HepG2 (cell line): ENCODE data around the gene RCCD1. TPM values are rescaled to one million over a fixed set of nuclear protein-coding genes. Genes with fewer than 3 reads are reported as not detected.

ENCODE experiments used
- ATAC-seq: fragments of 200-7000 bp; cut with Tn5 transposase; 3 replicates; pipeline ENCODE4 v1.9.1; 2020; ENCODE audit warnings: mild to moderate bottlenecking, moderate library complexity
- BruUV-seq: library from RNA; stranded (reverse); fragments of 400-500 nt; replicated peaks from 2 replicates; lab custom pipeline; 2021; lab: Mats Ljungman, UMichigan
- CTCF ChIA-PET: fragments of 300-600 bp; formaldehyde crosslinking; extraction: SDS; loops from one replicate; lab custom pipeline; 2021; ENCODE audit warnings: low total read pairs, inconsistent platforms, low intra/inter-chr PET ratio; lab: Yijun Ruan, JAX
- POLR2A ChIA-PET: fragments of 350-600 bp; sonication (Branson Sonifier 250); formaldehyde crosslinking; loops from one replicate; lab custom pipeline; 2020; ENCODE audit warnings: antibody characterized with exemption, inconsistent platforms; lab: Yijun Ruan, JAX
- DNase-seq: peaks from one replicate; pipeline ENCODE4 v3.0.0-alpha.2; 2015; ENCODE audit warnings: low spot score
- FAIRE-seq: peaks from 3 replicates; lab custom pipeline; 2011; peaks lifted over from hg19 to GRCh38; lab: Jason Lieb, UNC
- H2AFZ ChIP-seq: one replicate; pipeline ENCODE4 v1.6.1; 2011; ENCODE audit warnings: low read length, inconsistent platforms
- H3K27ac ChIP-seq: fragments of 300-600 bp; 3 replicates; pipeline ENCODE4 v1.8.0; 2011; ENCODE audit warnings: mixed run types, mild to moderate bottlenecking, mixed read lengths, low read length, inconsistent platforms; ENCODE audit not compliant: insufficient read depth; ENCODE audit errors: extremely low read length
- H3K27me3 ChIP-seq, 2 experiments: fragments of 200-600 bp in 1 of 2; 2 replicates in 1 of 2; 3 replicates in 1 of 2; pipeline versions ENCODE4 v1.6.0 to v1.8.0; 2011; ENCODE audit warnings: low read length in 2 of 2, mild to moderate bottlenecking in 2 of 2, moderate library complexity in 2 of 2, inconsistent platforms in 1 of 2; ENCODE audit not compliant: insufficient read depth in 2 of 2, control insufficient read depth in 1 of 2
- H3K36me3 ChIP-seq, 2 experiments: fragments of 200-600 bp in 1 of 2; replicated peaks in 1 of 2; 2 replicates in 1 of 2; 3 replicates in 1 of 2; pipeline versions ENCODE4 v1.5.1 to v1.8.0; 2011; ENCODE audit warnings: low read length in 2 of 2, inconsistent platforms in 1 of 2; ENCODE audit not compliant: insufficient read depth in 2 of 2, control insufficient read depth in 1 of 2
- H3K4me1 ChIP-seq: 2 replicates; pipeline ENCODE4 v1.5.1; 2012; ENCODE audit warnings: low read length, inconsistent platforms; ENCODE audit not compliant: insufficient read depth
- H3K4me2 ChIP-seq: 2 replicates; pipeline ENCODE4 v1.6.0; 2011; ENCODE audit warnings: low read depth, low read length, inconsistent platforms
- H3K4me3 ChIP-seq, 3 experiments: fragments of 200-600 bp in 1 of 3; sonication (generic), shearing (Covaris generic) in 1 of 3; replicated peaks in 1 of 3; 2 replicates each; pipeline ENCODE4 v1.5.1; 2011 to 2016; ENCODE audit warnings: low read length in 3 of 3, inconsistent platforms in 2 of 3, low read depth in 2 of 3, mild to moderate bottlenecking in 2 of 3, control low read depth in 1 of 3, mixed read lengths in 1 of 3; ENCODE audit not compliant: insufficient read depth in 1 of 3
- H3K79me2 ChIP-seq: one replicate; pipeline ENCODE4 v1.6.1; 2011; ENCODE audit warnings: low read length, inconsistent platforms; ENCODE audit not compliant: insufficient read depth
- H3K9ac ChIP-seq: 2 replicates; pipeline ENCODE4 v1.6.0; 2011; ENCODE audit warnings: mild to moderate bottlenecking, low read depth, low read length, inconsistent platforms; ENCODE audit not compliant: insufficient read depth
- H3K9me3 ChIP-seq: 2 replicates; pipeline ENCODE4 v1.5.1; 2012; ENCODE audit warnings: mild to moderate bottlenecking, low read length
- H4K20me1 ChIP-seq: 2 replicates; pipeline ENCODE4 v1.6.0; 2011; ENCODE audit warnings: inconsistent platforms, mild to moderate bottlenecking, low read length, moderate library complexity; ENCODE audit not compliant: insufficient read depth
- GATA4 ChIP-seq: sonication (generic); IDR thresholded peaks from 2 replicates; pipeline ENCODE4 v1.6.1; 2016; ENCODE audit warnings: antibody characterized with exemption, low read depth, borderline replicate concordance
- LBX2 ChIP-seq: sonication (generic); formaldehyde crosslinking; IDR thresholded peaks from 2 replicates; pipeline ENCODE4 v1.5.0; 2020; ENCODE audit warnings: missing genetic modification reagents, mild to moderate bottlenecking, borderline replicate concordance
- MIER2 ChIP-seq: IDR thresholded peaks from 2 replicates; pipeline ENCODE4 v1.6.1; 2016; ENCODE audit warnings: missing biosample characterization, missing genetic modification reagents
- RAD51 ChIP-seq: fragments of 450-650 bp; IDR thresholded peaks from 2 replicates; pipeline ENCODE4 v1.6.1; 2016; ENCODE audit warnings: borderline replicate concordance
- SIX1 ChIP-seq: sonication (generic); formaldehyde crosslinking; IDR thresholded peaks from 2 replicates; pipeline ENCODE4 v1.4.0; 2020; ENCODE audit warnings: missing genetic modification reagents, borderline replicate concordance
- SRSF9 ChIP-seq: fragments of 200-400 bp; formaldehyde crosslinking; IDR thresholded peaks from 2 replicates; pipeline ENCODE4 v1.6.1; 2018; ENCODE audit warnings: borderline replicate concordance, mild to moderate bottlenecking, low read depth, low read length; ENCODE audit not compliant: insufficient read depth, poor library complexity, severe bottlenecking
- TFE3 ChIP-seq: IDR thresholded peaks from 2 replicates; pipeline ENCODE4 v1.6.1; 2016
- WIZ ChIP-seq: sonication (generic); formaldehyde crosslinking; IDR thresholded peaks from 2 replicates; pipeline ENCODE4 v1.5.1; 2020; ENCODE audit warnings: mild to moderate bottlenecking, missing genetic modification reagents
- YY1 ChIP-seq: IDR thresholded peaks from 2 replicates; pipeline ENCODE4 v1.6.1; 2011; ENCODE audit warnings: low read length, low read depth, moderate library complexity, mild to moderate bottlenecking; ENCODE audit not compliant: insufficient read depth, insufficient replicate concordance
- ZNF430 ChIP-seq: sonication (generic); formaldehyde crosslinking; IDR thresholded peaks from 2 replicates; pipeline ENCODE4 v1.9.0; 2021; ENCODE audit warnings: mild to moderate bottlenecking, missing genetic modification reagents
- ZNF549 ChIP-seq: sonication (generic); formaldehyde crosslinking; IDR thresholded peaks from 2 replicates; pipeline ENCODE4 v1.5.0; 2020; ENCODE audit warnings: missing genetic modification reagents
- ZNF639 ChIP-seq: conservative IDR thresholded peaks from 2 replicates; pipeline ENCODE4 v1.6.1; 2018; ENCODE audit warnings: missing genetic modification reagents
- ZNF776 ChIP-seq: sonication (generic); formaldehyde crosslinking; IDR thresholded peaks from 2 replicates; pipeline ENCODE4 v1.4.0; 2020; ENCODE audit warnings: mild to moderate bottlenecking, missing genetic modification reagents
- ZNF883 ChIP-seq: sonication (generic); formaldehyde crosslinking; IDR thresholded peaks from 2 replicates; pipeline ENCODE4 v1.5.1; 2020; ENCODE audit warnings: mild to moderate bottlenecking, missing genetic modification reagents; ENCODE audit errors: not compliant biosample characterization
- WGBS: methylation state at CpG from one replicate; pipeline ENCODE4 v1.1.6; 2017; ENCODE audit warnings: low lambda C conversion rate; 5-methylcytosine and 5-hydroxymethylcytosine counted together
- in situ Hi-C: cut with HindIII; loops from 2 replicates; pipeline ENCODE4 v1.10.0; 2017; ENCODE audit warnings: low pct_unique_long_range_greater_than_20kb; ENCODE audit not compliant: extremely low pct_ligation_motif_present
- intact Hi-C: fragments of 100-400 bp; cut with micrococcal nuclease; formaldehyde crosslinking; loops from one replicate; pipeline ENCODE4 v1.10.0; 2022; ENCODE audit not compliant: unreplicated experiment
- polyA plus RNA-seq, 8 experiments: library from polyadenylated mRNA; depleted of rRNA in 3 of 8; stranded (reverse) in 7 of 8; unstranded in 1 of 8; fragments of >200 nt; fragmentation: Illumina TruSeq in 4 of 8; extraction: Trizol in 4 of 8; gene quantifications; 2 replicates each; pipeline versions ENCODE4 v1.2.1 to v1.2.3, GENCODE V29; 2011 to 2016; ENCODE audit warnings: low read depth in 4 of 8, missing spikeins in 1 of 8, mixed read lengths in 1 of 8; ENCODE audit not compliant: insufficient read depth in 1 of 8
- total RNA-seq, 5 experiments: library from RNA; depleted of rRNA; stranded (reverse); fragments of >200 nt; fragmentation: Illumina TruSeq; extraction: Trizol; gene quantifications; 2 replicates each; pipeline ENCODE4 v1.2.3, GENCODE V29; 2016; ENCODE audit warnings: low read depth in 1 of 5
- TF ChIP-seq, protein P1 (sequence below): IDR thresholded peaks from 2 replicates; pipeline ENCODE4 v1.4.0; 2020; ENCODE audit warnings: mild to moderate bottlenecking, missing genetic modification reagents
- TF ChIP-seq, protein P2 (sequence below): sonication (generic); formaldehyde crosslinking; IDR thresholded peaks from 2 replicates; pipeline ENCODE4 v1.4.0; 2020; ENCODE audit warnings: mild to moderate bottlenecking, low read depth, missing genetic modification reagents

Gene RCCD1
- total and polyA plus RNA-seq, 2 of the 13 experiments (the other 11 are each of a cell fraction or from before 2014, with no cell fraction given): 14.1 to 15.1 TPM

GRCh38 chr15:90909976-90910375, 44.7 kb upstream of the RCCD1 start:
- DNase-seq (no peak), FAIRE-seq (no peak), ATAC-seq (no peak)
- peaks cover 22 to 76% of the 10 kb centered on the region in 2 experiments for H3K36me3 ChIP-seq
- no peak overlapping the region for H3K4me2 ChIP-seq
- intact Hi-C loops (no loop called here), in situ Hi-C loops (no loop called here)
- no peak overlapping the region for H2AFZ ChIP-seq
- TF ChIP-seq ZNF549 (CRISPR knock-in tag): no peak
- TF ChIP-seq ZNF430 (CRISPR knock-in tag): no peak
- TF ChIP-seq, protein P1, sequence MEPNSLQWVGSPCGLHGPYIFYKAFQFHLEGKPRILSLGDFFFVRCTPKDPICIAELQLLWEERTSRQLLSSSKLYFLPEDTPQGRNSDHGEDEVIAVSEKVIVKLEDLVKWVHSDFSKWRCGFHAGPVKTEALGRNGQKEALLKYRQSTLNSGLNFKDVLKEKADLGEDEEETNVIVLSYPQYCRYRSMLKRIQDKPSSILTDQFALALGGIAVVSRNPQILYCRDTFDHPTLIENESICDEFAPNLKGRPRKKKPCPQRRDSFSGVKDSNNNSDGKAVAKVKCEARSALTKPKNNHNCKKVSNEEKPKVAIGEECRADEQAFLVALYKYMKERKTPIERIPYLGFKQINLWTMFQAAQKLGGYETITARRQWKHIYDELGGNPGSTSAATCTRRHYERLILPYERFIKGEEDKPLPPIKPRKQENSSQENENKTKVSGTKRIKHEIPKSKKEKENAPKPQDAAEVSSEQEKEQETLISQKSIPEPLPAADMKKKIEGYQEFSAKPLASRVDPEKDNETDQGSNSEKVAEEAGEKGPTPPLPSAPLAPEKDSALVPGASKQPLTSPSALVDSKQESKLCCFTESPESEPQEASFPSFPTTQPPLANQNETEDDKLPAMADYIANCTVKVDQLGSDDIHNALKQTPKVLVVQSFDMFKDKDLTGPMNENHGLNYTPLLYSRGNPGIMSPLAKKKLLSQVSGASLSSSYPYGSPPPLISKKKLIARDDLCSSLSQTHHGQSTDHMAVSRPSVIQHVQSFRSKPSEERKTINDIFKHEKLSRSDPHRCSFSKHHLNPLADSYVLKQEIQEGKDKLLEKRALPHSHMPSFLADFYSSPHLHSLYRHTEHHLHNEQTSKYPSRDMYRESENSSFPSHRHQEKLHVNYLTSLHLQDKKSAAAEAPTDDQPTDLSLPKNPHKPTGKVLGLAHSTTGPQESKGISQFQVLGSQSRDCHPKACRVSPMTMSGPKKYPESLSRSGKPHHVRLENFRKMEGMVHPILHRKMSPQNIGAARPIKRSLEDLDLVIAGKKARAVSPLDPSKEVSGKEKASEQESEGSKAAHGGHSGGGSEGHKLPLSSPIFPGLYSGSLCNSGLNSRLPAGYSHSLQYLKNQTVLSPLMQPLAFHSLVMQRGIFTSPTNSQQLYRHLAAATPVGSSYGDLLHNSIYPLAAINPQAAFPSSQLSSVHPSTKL: no peak
- no peak for TF ChIP-seq ZNF883 (CRISPR knock-in tag)
- no peak for TF ChIP-seq WIZ (CRISPR knock-in tag)
- TF ChIP-seq ZNF639: no peak
- TF ChIP-seq MIER2 (CRISPR knock-in tag): no peak
- TF ChIP-seq SIX1: no peak
- TF ChIP-seq LBX2: no peak
- no peak for TF ChIP-seq GATA4
- TF ChIP-seq YY1: no peak
- TF ChIP-seq, protein P2, sequence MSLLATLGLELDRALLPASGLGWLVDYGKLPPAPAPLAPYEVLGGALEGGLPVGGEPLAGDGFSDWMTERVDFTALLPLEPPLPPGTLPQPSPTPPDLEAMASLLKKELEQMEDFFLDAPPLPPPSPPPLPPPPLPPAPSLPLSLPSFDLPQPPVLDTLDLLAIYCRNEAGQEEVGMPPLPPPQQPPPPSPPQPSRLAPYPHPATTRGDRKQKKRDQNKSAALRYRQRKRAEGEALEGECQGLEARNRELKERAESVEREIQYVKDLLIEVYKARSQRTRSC: no peak
- TF ChIP-seq TFE3 (CRISPR knock-in tag): no peak
- TF ChIP-seq SRSF9: no peak
- TF ChIP-seq RAD51: no peak
- no peak for TF ChIP-seq ZNF776
- H3K9me3 ChIP-seq: no peaks in the 10 kb centered on the region
- no CpG with 5 or more reads among the region's 8 CpGs for WGBS
- H3K27me3 ChIP-seq: no peaks in the 10 kb centered on the region
- no peaks in the 10 kb centered on the region for H3K79me2 ChIP-seq
- no TSS peak for BruUV-seq
- no peak overlapping the region for H3K9ac ChIP-seq
- CTCF ChIA-PET: no interaction called here
- POLR2A ChIA-PET: no interaction called here
- H3K4me3 ChIP-seq: no peak overlapping the region
- H3K27ac ChIP-seq: no peak overlapping the region
- H4K20me1 ChIP-seq: no peaks in the 10 kb centered on the region
- H3K4me1 ChIP-seq: no peaks in the 10 kb centered on the region
